OCI-LY3 (cell line): ENCODE measurements around the gene BCR.

Experiments
- EZH2phosphoT487 ChIP-seq: fragments of 200-600 bp; shearing (Covaris generic); IDR thresholded peaks from 2 replicates; pipeline ENCODE4 v1.6.1; 2018; ENCODE audit warnings: antibody characterized with exemption, mixed run types, low read depth
- TF ChIP-seq, protein P1 (sequence below): fragments of 200-600, 300-600 bp; sonication (generic); IDR thresholded peaks from 2 replicates; pipeline ENCODE4 v1.5.1; 2014; ENCODE audit warnings: antibody characterized with exemption, low read length, low read depth

DNA sequence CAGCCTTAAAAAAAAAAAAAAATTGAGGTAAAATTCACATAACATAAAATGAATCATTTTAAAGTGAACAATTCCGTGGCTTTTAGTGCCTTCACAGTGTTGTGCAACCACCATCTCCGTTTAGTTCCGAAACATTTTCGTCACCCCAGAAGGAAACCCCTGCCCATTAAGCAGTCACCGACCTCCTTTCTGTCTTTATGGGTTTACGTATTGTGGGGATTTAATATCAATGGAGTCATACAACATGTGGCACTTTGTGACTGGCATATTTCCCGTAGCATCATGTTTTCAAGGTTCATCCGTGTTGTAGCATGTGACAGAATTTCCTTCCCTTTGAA is 65.5 kb downstream of the BCR start:
- TF ChIP-seq, protein P1, sequence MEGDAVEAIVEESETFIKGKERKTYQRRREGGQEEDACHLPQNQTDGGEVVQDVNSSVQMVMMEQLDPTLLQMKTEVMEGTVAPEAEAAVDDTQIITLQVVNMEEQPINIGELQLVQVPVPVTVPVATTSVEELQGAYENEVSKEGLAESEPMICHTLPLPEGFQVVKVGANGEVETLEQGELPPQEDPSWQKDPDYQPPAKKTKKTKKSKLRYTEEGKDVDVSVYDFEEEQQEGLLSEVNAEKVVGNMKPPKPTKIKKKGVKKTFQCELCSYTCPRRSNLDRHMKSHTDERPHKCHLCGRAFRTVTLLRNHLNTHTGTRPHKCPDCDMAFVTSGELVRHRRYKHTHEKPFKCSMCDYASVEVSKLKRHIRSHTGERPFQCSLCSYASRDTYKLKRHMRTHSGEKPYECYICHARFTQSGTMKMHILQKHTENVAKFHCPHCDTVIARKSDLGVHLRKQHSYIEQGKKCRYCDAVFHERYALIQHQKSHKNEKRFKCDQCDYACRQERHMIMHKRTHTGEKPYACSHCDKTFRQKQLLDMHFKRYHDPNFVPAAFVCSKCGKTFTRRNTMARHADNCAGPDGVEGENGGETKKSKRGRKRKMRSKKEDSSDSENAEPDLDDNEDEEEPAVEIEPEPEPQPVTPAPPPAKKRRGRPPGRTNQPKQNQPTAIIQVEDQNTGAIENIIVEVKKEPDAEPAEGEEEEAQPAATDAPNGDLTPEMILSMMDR: no peak
- no peak for TF ChIP-seq EZH2phosphoT487
